K562 (cell line): ENCODE data around the gene CPHXL2. TPM values are rescaled to one million over a fixed set of nuclear protein-coding genes. Genes with fewer than 3 reads are reported as not detected.

Experiments
- CBX5 ChIP-seq: IDR thresholded peaks from 2 replicates; pipeline ENCODE4 v1.6.1; 2014; ENCODE audit warnings: low read depth, borderline replicate concordance
- CC2D1A ChIP-seq: fragments of 450-650 bp; IDR thresholded peaks from 2 replicates; pipeline ENCODE4 v1.6.1; 2017; ENCODE audit warnings: mild to moderate bottlenecking
- EHMT2 ChIP-seq: fragments of 450-650 bp; IDR thresholded peaks from 2 replicates; pipeline ENCODE4 v1.6.1; 2018; ENCODE audit warnings: antibody characterized with exemption
- ELF1 ChIP-seq: fragments of 200-800 bp; sonication (Bioruptor generic); IDR thresholded peaks from 2 replicates; pipeline ENCODE4 v1.6.1; 2016; ENCODE audit warnings: missing genetic modification characterization, missing compliant biosample characterization
- ELK3 ChIP-seq: fragments of 450-650 bp; formaldehyde crosslinking; IDR thresholded peaks from 2 replicates; pipeline ENCODE4 v1.4.0; 2020; ENCODE audit warnings: mild to moderate bottlenecking
- ETS2 ChIP-seq: IDR thresholded peaks from 2 replicates; pipeline ENCODE4 v1.6.1; 2016; ENCODE audit warnings: borderline replicate concordance, missing genetic modification characterization, mild to moderate bottlenecking, moderate library complexity, missing compliant biosample characterization; ENCODE audit not compliant: poor library complexity, severe bottlenecking
- ETV6 ChIP-seq, 3 experiments: fragments of 150-350 bp in 1 of 3; sonication (generic) in 1 of 3; formaldehyde crosslinking in 1 of 3; IDR thresholded peaks; 2 replicates each; pipeline versions ENCODE4 v1.6.1 to v1.8.0; 2014 to 2022; ENCODE audit warnings: borderline replicate concordance in 2 of 3, low read depth in 2 of 3, antibody characterized with exemption in 1 of 3, low read length in 1 of 3, mild to moderate bottlenecking in 1 of 3, missing genetic modification reagents in 1 of 3
- GTF2F1 ChIP-seq: IDR thresholded peaks from 2 replicates; pipeline ENCODE4 v1.6.1; 2011; ENCODE audit warnings: low read depth, low read length, improper control_type of control experiment
- HDAC2 ChIP-seq: fragments of 450-650 bp; IDR thresholded peaks from 2 replicates; pipeline ENCODE4 v1.6.1; 2016; ENCODE audit warnings: mild to moderate bottlenecking
- NFE2L1 ChIP-seq: fragments of 450-650 bp; IDR thresholded peaks from 2 replicates; pipeline ENCODE4 v1.6.1; 2016; ENCODE audit warnings: missing genetic modification characterization, low read depth, mild to moderate bottlenecking, missing compliant biosample characterization, moderate library complexity, borderline replicate concordance
- NFXL1 ChIP-seq: fragments of 450-650 bp; formaldehyde crosslinking; IDR thresholded peaks from 2 replicates; pipeline ENCODE4 v1.4.0; 2021; ENCODE audit warnings: mild to moderate bottlenecking
- POLR3A ChIP-seq: IDR thresholded peaks from 2 replicates; pipeline ENCODE4 v1.6.1; 2011; ENCODE audit warnings: borderline replicate concordance, mild to moderate bottlenecking, moderate library complexity; ENCODE audit not compliant: insufficient read length, insufficient read depth; ENCODE audit errors: extremely low read depth
- RBM17 ChIP-seq: fragments of 200-400 bp; formaldehyde crosslinking; IDR thresholded peaks from 2 replicates; pipeline ENCODE4 v1.6.1; 2017; ENCODE audit warnings: low read depth, mild to moderate bottlenecking, low read length, borderline replicate concordance
- SMARCA4 ChIP-seq: fragments of 450-650 bp; IDR thresholded peaks from 2 replicates; pipeline ENCODE4 v1.6.1; 2016
- SRF ChIP-seq, 2 experiments: fragments of 250-450, 450-650 bp in 1 of 2; sonication (Bioruptor Pico) in 1 of 2; sonication (generic) in 1 of 2; formaldehyde crosslinking; IDR thresholded peaks; 2 replicates each; pipeline versions ENCODE4 v1.5.0 to v1.5.1; 2020 to 2022; ENCODE audit warnings: mild to moderate bottlenecking in 1 of 2, missing genetic modification reagents in 1 of 2
- TFAP4 ChIP-seq: sonication (generic); formaldehyde crosslinking; IDR thresholded peaks from 2 replicates; pipeline ENCODE4 v1.8.0; 2022; ENCODE audit warnings: missing genetic modification reagents, mild to moderate bottlenecking, moderate library complexity, borderline replicate concordance
- XRCC4 ChIP-seq: IDR thresholded peaks from one replicate; pipeline ENCODE4 v1.6.1; 2011; ENCODE audit not compliant: insufficient read depth, insufficient read length; ENCODE audit errors: extremely low read depth
- ZBTB7A ChIP-seq: IDR thresholded peaks from 2 replicates; pipeline ENCODE4 v1.6.1; 2011; ENCODE audit warnings: low read depth, mild to moderate bottlenecking, low read length, moderate library complexity, borderline replicate concordance; ENCODE audit not compliant: control insufficient read depth
- ZFP30 ChIP-seq: fragments of 250-450 bp; sonication (Bioruptor Pico); IDR thresholded peaks from 2 replicates; pipeline ENCODE4 v1.8.0; 2022; ENCODE audit warnings: moderate library complexity, mild to moderate bottlenecking, inconsistent platforms, borderline replicate concordance
- ZKSCAN1 ChIP-seq: fragments of 150-350 bp; IDR thresholded peaks from 2 replicates; pipeline ENCODE4 v1.6.1; 2016; ENCODE audit warnings: low read depth, low read length
- ZNF212 ChIP-seq: fragments of 450-650 bp; formaldehyde crosslinking; IDR thresholded peaks from 2 replicates; pipeline ENCODE4 v1.4.0; 2020; ENCODE audit warnings: mild to moderate bottlenecking
- ZNF217 ChIP-seq: sonication (generic); formaldehyde crosslinking; IDR thresholded peaks from 2 replicates; pipeline ENCODE4 v1.8.0; 2022; ENCODE audit warnings: mild to moderate bottlenecking, missing genetic modification reagents
- ZNF445 ChIP-seq: fragments of 250-450 bp; sonication (Bioruptor Pico); IDR thresholded peaks from 2 replicates; pipeline ENCODE4 v1.4.0; 2020; ENCODE audit warnings: low read depth, mild to moderate bottlenecking, moderate library complexity
- ZNF561 ChIP-seq: fragments of 450-650 bp; formaldehyde crosslinking; conservative IDR thresholded peaks from 2 replicates; pipeline ENCODE4 v1.4.0; 2020; ENCODE audit warnings: mild to moderate bottlenecking, moderate library complexity
- ZNF75A ChIP-seq: fragments of 450-650 bp; formaldehyde crosslinking; IDR thresholded peaks from 2 replicates; pipeline ENCODE4 v1.4.0; 2020; ENCODE audit warnings: mild to moderate bottlenecking
- polyA plus RNA-seq, 8 experiments: library from polyadenylated mRNA; depleted of rRNA in 4 of 8; stranded (reverse) in 5 of 8; unstranded in 3 of 8; fragments of >200 nt; fragmentation: Nextera tagmentation in 2 of 8; fragmentation: Illumina TruSeq in 1 of 8; extraction: Ambion mirVana in 2 of 8; extraction: Trizol in 1 of 8; gene quantifications; 2 replicates each; pipeline versions ENCODE4 v1.2.1 to v1.2.3, GENCODE V29; 2011 to 2014; ENCODE audit warnings: inconsistent platforms in 1 of 8, missing spikeins in 1 of 8
- total RNA-seq, 7 experiments: library from RNA; depleted of rRNA in 6 of 7; stranded (reverse); fragments of >200 nt in 6 of 7; fragmentation: Illumina TruSeq in 2 of 7; extraction: Trizol in 2 of 7; gene quantifications; 2 replicates each; pipeline versions ENCODE4 v1.2.1 to v1.2.3, GENCODE V29; 2011 to 2021; ENCODE audit warnings: low replicate concordance in 1 of 7
- TF ChIP-seq, protein P1 (sequence below): fragments of 450-650 bp; formaldehyde crosslinking; IDR thresholded peaks from 2 replicates; pipeline ENCODE4 v1.4.0; 2020; ENCODE audit warnings: mild to moderate bottlenecking, moderate library complexity

Gene CPHXL2
- total and polyA plus RNA-seq, 9 of the 15 experiments (the other 6 are each of a cell fraction or from before 2014, with no cell fraction given) = not detected

- no peak for TF ChIP-seq ETV6 (IDR thresholded peaks at IDR 0.05; ENCODE audit: borderline replicate concordance in 1 of 2, low read depth in 2 of 2, low read length in 1 of 2)
- peak; percentile 75; the same call in 1 of the 2 replicates for TF ChIP-seq ETV6 (CRISPR knock-in tag; IDR thresholded peaks at IDR 0.05; ENCODE audit: borderline replicate concordance)
- TF ChIP-seq NFE2L1 (tag) = no peak
- TF ChIP-seq ZNF561 = no peak
- no peak for TF ChIP-seq SRF (CRISPR knock-in tag; IDR thresholded peaks at IDR 0.05)
- no peak for TF ChIP-seq NFXL1 (CRISPR knock-in tag)
- no peak for TF ChIP-seq ETS2 (tag)
- TF ChIP-seq ZFP30 (CRISPR knock-in tag) = no peak
- no peak for TF ChIP-seq XRCC4
- no peak for TF ChIP-seq RBM17
- no peak for TF ChIP-seq ZNF217 (CRISPR knock-in tag)
- peak; percentile 68; the same call in 1 of the 2 replicates for TF ChIP-seq ZBTB7A
- TF ChIP-seq ELF1 (tag) = no peak; the same call in 1 of the 2 replicates
- no peak for TF ChIP-seq ZNF75A (CRISPR knock-in tag)
- no peak for TF ChIP-seq CBX5
- peak; percentile 74; the same call in 1 of the 2 replicates for TF ChIP-seq TFAP4
- peak; percentile 37; the same call in 1 of the 2 replicates for TF ChIP-seq GTF2F1
- TF ChIP-seq ZNF445 = no peak
- no peak for TF ChIP-seq CC2D1A
- TF ChIP-seq ELK3 (CRISPR knock-in tag) = no peak
- TF ChIP-seq POLR3A = no peak
- no peak for TF ChIP-seq EHMT2
- no peak for TF ChIP-seq HDAC2
- TF ChIP-seq, protein P1, sequence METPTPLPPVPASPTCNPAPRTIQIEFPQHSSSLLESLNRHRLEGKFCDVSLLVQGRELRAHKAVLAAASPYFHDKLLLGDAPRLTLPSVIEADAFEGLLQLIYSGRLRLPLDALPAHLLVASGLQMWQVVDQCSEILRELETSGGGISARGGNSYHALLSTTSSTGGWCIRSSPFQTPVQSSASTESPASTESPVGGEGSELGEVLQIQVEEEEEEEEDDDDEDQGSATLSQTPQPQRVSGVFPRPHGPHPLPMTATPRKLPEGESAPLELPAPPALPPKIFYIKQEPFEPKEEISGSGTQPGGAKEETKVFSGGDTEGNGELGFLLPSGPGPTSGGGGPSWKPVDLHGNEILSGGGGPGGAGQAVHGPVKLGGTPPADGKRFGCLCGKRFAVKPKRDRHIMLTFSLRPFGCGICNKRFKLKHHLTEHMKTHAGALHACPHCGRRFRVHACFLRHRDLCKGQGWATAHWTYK = no peak
- TF ChIP-seq SMARCA4 = no peak
- TF ChIP-seq ZNF212 (CRISPR knock-in tag) = no peak
- peak; percentile 7; the same call in 1 of the 2 replicates for TF ChIP-seq ZKSCAN1
Observed at GRCh38 chr16:75647492-75648264, 29.1 kb downstream of the CPHXL2 start, which contains the start of the genes KARS1 and TERF2IP (continued).
